Mesenteric fat pad (tissue), 1 donor: ENCODE data around the gene ARMCX1. TPM values are rescaled to one million over a fixed set of nuclear protein-coding genes. Genes with fewer than 3 reads are reported as not detected.
"Not testable (repeated sequence)": the region's sequence is repeated elsewhere in the genome, so short reads cannot be mapped to it uniquely, and the experiment has no call there.

ENCODE experiments used
- DNase-seq: peaks from one replicate; pipeline ENCODE4 v3.0.0-alpha.2; 2020; ENCODE audit warnings: low spot score
- long read RNA-seq: library from polyadenylated mRNA; unstranded; transcript quantifications from one replicate; pipeline ENCODE4 v2.0.0, GENCODE V29; 2020
- total RNA-seq: library from RNA; stranded (reverse); fragmentation: NEBNext Ultra II Directional; extraction: Animal tissue kit (Norgen Biotek cat#: 25700); gene quantifications from one replicate; pipeline ENCODE4 v1.2.1, GENCODE V29; 2021
- donor health status: DM: yes; HTN: yes; CAD: no.

The ARMCX1 gene
- total RNA-seq: 32.3 TPM
- long read RNA-seq, transcript ARMCX1-201 (4 exons, 2,141 nt): major isoform, 175 of 253 reads
- long read RNA-seq, partial matches to known transcripts: 16 of 253 reads
- long read RNA-seq, other reads (novel, unspliced or antisense): 62 of 253 reads

DNA sequence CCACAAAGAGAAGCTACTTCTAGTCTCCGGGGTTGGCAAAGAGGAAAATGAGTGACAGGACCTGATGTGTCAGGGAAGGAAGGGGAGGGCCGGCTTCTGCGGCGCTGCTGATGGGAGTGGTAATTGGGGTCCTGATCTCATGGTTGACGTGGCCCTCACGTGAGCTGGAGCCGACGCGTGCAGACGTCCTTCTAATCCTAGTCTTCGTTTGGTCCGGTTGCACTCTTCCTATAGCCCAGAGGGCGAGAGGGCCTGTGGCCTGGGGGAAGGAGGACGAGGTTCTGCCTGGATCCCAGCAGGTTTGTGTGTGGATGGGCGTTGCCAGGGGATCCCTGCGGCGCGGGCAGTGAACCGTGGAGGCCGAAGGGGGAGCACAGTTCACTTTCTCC lies at the start of gene ARMCX1:
Gene ARMCX1, plus strand, starts transcription at position 186 of the 389 bp plus-strand sequence. CDS start 2,384 bp downstream, outside the sequence.
- no peak for DNase-seq

DNA sequence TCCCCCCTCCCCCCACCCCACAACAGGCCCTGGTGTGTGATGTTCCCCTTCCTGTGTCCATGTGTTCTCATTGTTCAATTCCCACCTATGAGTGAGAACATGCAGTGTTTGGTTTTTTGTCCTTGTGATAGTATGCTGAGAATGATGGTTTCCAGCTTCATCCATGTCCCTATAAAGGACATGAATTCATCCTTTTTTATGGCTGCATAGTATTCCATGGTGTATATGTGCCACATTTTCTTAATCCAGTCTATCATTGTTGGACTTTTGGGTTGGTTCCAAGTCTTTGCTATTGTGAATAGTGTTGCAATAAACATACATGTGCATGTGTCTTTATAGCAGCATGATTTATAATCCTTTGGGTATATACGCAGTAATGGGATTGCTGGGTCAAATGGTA lies 47.4 kb upstream of the ARMCX1 start:
- not testable (repeated sequence) for DNase-seq

- DNase-seq: no peak
Measured at GRCh38 chrX:101507372-101507771, 43.0 kb upstream of the ARMCX1 start.

GRCh38 chrX:101507986-101508385 lies 42.4 kb upstream of the ARMCX1 start:
- no peak for DNase-seq

DNA sequence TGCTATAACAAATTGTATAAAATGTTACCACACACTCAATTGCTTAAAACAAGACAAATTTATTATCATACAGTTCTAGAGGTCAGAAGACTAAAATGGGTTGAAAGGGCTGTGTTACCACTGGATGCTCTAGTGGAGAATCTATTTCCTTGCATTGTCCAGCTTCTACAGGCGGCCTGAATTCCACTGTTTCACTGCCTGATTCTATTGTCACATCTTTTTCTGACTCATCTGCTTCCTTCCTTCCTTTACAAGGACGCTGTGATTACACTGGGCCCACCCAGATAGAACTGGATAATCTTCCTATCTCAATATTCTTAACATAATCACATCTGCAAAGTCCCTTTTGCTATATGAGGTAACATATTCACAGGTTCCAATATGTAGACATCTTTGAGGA lies 19.4 kb upstream of the ARMCX1 start:
- no peak for DNase-seq

- no peak for DNase-seq
Measured at GRCh38 chrX:101539116-101539515, 11.2 kb upstream of the ARMCX1 start.

GRCh38 chrX:101550751-101551379 lies 518 bp downstream of the ARMCX1 start:
- DNase-seq: no peak

DNA sequence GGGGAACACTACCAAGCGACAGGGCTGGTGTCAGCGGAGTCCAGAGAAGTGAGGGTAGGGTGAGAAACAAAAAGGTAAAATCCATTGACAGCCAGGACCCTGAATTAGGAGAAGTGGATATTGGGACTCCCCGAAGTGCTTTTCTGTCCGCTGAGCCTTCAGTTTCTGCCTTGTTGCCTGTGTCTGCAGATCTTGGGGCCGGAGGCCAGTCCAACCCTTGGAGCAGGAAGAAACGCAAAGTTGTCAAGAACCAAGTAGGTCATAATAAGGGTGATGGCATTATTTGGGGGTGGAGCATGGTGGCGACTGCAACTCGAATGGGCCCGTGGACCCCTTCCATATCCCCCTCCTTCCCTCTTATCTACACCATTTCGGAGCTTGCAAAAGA lies 1.0 kb downstream of the ARMCX1 start:
- DNase-seq: no peak

- no peak for DNase-seq
Measured at GRCh38 chrX:101552714-101553113, 2.4 kb downstream of the ARMCX1 start.

DNA sequence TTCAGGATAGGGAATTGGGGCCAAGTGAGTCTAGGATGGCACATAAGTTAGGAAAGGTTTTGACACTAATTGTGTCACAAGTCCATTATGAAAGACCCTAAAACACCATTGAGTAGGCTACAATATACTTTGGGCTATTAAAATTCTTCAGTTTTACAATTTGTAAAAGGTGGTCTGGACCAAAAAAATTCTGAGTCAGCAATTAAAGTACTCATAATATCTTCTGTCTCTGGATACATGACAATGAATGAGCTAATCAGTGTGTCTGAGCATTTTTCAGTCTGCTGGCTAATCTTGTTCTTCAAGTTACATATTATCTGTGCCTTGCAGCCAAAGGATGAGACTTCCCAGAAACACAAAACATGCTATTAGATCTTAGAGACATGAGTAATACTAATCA lies 14.3 kb downstream of the ARMCX1 start:
- no peak for DNase-seq

DNA sequence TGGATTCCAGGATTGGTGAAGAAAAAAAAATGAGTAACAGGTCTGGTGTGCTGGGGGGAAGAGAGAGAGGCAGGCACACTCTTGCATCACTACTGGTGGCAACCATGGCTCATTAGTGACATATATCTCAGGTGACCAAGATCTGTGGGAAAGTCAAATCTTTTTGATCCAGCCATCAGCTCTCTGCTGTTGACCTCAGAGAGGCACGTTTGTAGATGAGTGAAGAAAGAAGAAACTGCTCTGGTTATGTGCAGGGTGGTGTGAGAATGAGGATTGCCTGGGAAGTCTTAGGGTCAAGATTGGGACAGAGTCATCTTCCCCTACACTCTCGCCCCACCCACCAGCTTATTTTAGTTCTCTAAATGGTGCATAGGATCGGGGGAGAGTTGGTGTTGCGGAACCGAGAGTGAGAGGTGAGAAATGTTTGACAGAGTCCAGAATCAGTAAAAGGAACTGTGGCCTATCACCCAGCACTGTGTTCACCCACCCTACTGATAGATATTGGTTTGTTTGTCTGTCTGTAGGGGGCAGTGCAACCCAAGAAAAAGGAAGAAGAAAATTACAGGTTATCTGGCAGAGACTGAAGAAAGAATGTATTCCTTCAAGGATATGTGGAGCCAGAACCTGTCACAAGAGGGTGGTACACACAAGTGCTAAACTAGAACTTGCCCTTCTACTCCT lies 45.5 kb downstream of the ARMCX1 start:
- DNase-seq: no peak

DNA sequence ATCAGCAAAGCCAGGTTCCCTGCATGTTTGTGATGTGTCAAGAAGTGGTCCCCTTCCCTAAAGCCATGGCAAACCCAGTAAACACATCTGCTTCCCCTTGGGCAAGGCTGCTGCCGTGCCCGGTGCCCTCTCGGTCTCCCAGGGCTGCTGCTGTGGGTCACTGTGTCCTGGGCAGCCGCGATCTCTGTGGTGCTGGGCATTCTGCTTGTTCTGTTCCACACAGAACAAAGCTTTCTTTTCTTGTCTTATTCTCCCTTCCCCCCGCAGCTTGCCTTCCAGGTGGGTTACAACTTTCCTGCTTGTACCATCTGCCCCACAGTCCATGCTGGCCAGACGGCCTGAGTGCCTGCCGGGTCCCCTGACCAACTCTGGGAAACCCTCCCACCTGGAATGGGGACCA lies 49.2 kb downstream of the ARMCX1 start:
- DNase-seq: not testable (repeated sequence)

GRCh38 chrX:101602077-101602476 lies 51.7 kb downstream of the ARMCX1 start:
- DNase-seq: no peak

Other genes starting within 250 kb of the ARMCX1 start
- 14.7 TPM for gene TIMM8A, start 201.8 kb upstream of the ARMCX1 start, total RNA-seq
- 11.5 TPM for gene BTK, start 164.4 kb upstream of the ARMCX1 start, total RNA-seq
- gene RPL36A, start 159.5 kb upstream of the ARMCX1 start, total RNA-seq: 140 TPM
- 46.9 TPM for gene GLA, start 142.6 kb upstream of the ARMCX1 start, total RNA-seq
- 62.1 TPM for gene HNRNPH2, start 142.3 kb upstream of the ARMCX1 start, total RNA-seq
- 10.1 TPM for gene ARMCX4, start 65.1 kb upstream of the ARMCX1 start, total RNA-seq
- 36.8 TPM for gene ARMCX6, start 67.5 kb downstream of the ARMCX1 start, total RNA-seq
- 65.0 TPM for gene ARMCX3, start 72.6 kb downstream of the ARMCX1 start, total RNA-seq
- 20.1 TPM for gene ARMCX2, start 109.3 kb downstream of the ARMCX1 start, total RNA-seq